H4 (cell line): ENCODE results near the gene YRDC. TPM values are rescaled to one million over a fixed set of nuclear protein-coding genes. Genes with fewer than 3 reads are reported as not detected.

Experiments used
- DNase-seq: peaks from one replicate; pipeline ENCODE4 v3.0.0-alpha.2; 2015; ENCODE audit warnings: low spot score
- total RNA-seq: library from RNA; depleted of rRNA; stranded (reverse); fragments of >200 nt; shearing (Covaris generic); gene quantifications from 2 replicates; pipeline ENCODE4 v1.2.3, GENCODE V29; 2014; rRNA removed

YRDC gene, protein sequence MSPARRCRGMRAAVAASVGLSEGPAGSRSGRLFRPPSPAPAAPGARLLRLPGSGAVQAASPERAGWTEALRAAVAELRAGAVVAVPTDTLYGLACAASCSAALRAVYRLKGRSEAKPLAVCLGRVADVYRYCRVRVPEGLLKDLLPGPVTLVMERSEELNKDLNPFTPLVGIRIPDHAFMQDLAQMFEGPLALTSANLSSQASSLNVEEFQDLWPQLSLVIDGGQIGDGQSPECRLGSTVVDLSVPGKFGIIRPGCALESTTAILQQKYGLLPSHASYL
- total RNA-seq, result 29.2 and 32.7 TPM in 2 replicates

DNA sequence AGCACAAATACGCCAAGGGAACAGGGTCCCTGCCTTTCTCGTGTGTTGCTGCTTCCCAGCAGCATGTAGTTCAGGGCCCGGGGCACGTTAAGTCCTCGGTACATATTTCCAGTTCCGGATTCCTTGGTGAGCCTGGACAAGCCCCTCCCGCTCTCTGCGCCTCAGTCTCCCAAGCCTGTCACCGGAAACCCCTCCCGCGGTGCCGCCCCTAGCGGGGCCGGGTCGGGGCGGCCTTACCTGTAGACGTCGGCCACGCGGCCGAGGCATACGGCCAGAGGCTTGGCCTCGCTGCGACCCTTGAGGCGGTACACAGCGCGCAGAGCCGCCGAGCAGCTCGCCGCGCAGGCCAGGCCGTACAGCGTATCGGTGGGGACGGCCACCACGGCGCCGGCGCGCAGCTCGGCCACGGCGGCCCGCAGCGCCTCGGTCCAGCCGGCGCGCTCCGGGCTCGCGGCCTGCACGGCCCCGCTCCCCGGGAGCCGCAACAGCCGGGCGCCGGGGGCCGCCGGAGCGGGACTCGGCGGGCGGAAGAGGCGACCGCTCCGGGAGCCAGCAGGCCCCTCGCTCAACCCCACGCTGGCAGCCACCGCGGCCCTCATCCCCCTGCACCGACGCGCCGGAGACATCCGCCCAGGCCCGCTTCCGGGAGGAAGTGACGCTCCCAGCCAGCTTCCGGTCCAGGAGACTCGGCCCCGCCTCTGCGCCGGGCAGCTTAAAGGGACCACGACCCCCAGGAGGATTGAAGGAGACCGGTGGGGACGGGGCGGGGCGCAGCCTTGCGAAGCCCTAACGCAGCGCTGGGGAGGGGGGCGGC, at the start of gene YRDC, which contains the start of gene C1orf122:
YRDC (minus strand) TSS at position 654 of the 814 bp plus-strand sequence; CDS start at position 626, 28 bp downstream.
C1orf122 (plus strand) TSS at position 236 of the 814 bp plus-strand sequence. CDS start 615 bp downstream, outside the sequence.
- DNase-seq, result peak; percentile 89

DNA sequence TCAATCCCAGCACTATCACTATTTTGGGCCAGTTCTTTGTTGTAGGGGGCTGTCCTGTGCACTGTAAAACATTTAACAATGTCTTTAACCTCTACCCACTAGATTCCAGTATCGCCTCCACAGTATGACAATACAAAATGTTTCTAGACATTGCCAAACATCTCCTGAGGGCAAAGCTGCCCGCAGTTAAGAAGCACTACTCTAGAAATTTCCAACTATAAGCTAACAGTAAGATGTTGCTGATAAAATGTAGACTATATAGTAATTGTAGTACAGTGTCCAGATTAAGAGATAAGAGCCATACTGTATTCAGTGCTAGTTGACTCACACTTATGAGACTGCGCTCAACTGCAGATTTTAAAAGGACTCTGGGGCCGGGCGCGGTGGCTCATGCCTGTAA, 46.4 kb upstream of the YRDC start:
- no peak for DNase-seq

DNA sequence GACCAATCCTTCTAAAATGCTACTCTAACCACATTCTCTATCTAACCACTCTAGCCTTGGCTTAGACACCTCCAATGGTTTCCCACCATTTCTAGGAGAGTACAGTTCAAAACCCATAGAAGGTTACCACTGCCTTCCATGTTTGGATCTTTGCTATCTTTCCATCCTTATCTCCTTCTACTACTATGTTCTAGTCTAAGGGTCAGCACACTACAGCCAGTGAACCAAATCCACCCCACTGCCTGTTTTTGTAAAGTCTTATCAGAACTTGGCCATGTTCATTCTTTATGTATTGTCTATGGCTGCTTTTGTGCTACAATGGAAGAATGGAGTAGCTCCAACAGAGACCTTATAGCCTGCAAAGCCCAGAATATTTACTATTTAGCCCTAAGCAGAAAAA, 45.1 kb upstream of the YRDC start:
- DNase-seq, result no peak

DNA sequence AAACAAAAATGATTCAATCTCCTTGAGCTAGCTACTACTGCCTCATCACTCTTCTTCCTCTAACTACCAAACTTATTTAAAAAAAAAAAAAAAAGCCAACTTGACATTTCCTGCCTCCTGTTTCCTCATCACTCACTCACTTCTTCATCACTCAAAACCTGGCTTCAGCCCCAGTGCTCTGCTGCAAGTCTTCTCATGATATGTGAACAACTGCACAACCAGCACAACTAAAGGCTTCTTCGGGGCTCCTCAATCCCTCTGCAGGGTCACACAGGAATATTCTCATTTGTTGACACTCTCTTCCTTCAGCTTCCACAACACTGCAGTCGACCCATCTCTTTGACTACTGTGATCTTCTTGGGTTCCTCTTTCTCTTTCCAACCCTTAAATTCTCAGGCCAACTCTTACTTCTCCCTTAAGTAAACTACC, 43.8 kb upstream of the YRDC start:
- no peak for DNase-seq

DNA sequence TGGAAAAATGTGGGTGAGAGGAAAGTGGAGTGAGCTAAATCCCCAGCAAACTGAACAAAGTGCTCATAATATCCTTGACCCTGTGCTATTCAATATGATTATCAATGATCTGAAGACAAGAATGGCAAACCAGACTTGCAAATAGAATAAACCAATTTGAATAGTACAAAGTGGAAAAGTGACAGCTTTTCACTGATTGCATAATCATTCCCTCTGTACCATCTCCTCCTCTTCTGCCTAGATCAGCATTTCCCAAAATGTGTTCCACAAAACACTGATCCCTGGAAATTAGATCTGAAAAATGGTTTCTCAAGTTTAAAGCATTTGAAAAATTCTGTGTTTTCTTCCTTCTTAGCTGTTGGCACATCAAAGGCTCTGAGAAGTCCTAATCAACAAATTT, 43.3 kb upstream of the YRDC start:
- no peak for DNase-seq

DNA sequence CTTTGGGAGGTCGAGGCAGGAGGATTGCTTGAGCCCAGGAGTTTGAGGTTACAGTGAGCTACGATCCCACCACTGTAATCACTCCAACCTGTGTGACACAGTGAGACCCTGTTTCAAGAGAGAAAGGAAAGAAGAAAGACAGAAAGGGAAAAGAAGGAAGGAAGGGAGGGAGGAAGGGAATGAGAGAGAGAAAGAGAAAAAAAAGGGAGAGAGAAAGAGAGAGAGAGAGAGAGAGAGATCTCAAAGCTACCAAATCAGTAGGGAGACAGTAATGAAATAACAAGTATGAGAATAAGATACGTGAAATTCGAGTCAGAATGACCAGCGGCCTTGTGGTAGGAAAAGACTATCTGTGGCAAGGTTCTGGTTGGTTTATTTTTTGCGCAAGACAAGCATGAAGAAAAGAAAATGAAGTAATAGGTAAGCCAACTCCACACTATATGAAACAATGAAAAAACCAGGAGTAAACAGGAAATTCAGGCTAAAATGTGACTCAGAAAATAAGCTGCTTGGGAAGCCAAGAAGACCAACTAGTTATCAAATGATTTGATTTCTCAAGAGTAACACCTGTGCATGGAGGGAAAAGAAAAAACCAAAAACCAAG, 42.4 kb upstream of the YRDC start:
- DNase-seq, result peak; percentile 38

DNA sequence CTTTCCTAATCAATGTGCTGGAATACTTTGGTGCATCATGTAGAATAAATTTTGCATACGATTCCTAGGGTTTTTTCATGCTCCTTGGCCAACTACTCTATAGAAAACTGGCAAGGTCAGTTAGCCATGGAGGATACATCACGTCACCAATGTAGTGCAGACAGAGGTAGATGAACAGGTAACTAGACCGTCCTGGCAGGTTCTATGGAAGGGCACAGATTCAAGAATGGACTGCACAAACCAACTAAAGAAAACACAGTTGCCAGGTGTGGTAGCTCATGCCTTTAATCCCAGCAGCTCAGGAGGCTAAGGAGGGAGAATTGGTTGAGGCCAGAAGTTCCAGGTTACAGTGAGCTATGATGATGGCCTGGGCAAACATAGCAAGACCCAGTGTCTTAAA, 41.5 kb upstream of the YRDC start:
- no peak for DNase-seq

DNA sequence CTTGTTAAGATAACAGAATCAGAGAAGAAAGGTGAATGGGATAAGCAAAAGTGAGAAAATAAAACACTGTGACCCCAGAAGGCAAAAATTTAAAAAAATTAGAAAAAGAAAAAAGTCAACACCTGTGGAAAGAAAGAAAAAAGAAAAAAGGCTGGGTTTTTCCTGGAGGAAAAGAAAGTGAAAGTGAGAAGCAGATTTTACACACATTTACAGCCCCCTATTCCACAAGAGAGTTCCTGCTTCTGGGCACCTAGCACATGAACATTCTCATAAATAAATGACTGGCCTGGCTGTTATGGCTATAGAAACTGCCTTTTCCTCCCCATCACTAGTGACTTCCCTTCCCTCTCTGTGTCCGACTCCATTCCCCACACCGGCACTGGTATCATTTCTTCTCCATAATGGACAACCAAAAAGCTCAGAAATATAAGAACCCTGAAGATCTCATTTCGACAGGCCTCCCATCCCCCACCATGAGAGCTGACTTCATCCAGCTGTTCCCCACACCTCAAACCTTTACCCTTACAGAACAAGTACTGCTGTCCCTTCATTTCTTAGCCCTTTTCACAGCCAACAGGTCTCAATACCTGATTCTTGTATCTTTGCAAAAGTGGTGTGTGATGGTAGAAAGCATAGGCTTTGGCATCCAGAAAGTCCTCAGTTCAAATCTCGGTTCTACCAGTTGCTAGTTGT, 38.8 kb upstream of the YRDC start:
- no peak for DNase-seq

DNA sequence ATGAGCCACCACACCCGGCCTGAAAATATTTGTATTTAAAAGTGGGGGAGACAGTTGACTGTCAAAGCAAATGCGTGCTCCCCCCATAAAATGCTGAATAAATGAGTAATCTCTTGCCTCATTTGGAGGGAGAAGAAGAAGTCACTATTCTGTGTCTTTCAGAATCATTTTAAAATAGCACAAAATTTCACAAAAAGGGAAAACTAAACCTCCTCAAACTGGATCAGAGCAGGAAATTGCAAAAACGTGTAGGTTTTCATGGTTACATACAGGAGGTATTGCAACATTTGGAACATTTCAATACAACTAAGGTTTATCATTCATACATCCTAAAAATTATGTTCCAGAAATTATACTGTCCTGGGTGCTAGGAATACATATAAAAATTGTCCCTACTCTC, 37.8 kb upstream of the YRDC start:
- no peak for DNase-seq

DNA sequence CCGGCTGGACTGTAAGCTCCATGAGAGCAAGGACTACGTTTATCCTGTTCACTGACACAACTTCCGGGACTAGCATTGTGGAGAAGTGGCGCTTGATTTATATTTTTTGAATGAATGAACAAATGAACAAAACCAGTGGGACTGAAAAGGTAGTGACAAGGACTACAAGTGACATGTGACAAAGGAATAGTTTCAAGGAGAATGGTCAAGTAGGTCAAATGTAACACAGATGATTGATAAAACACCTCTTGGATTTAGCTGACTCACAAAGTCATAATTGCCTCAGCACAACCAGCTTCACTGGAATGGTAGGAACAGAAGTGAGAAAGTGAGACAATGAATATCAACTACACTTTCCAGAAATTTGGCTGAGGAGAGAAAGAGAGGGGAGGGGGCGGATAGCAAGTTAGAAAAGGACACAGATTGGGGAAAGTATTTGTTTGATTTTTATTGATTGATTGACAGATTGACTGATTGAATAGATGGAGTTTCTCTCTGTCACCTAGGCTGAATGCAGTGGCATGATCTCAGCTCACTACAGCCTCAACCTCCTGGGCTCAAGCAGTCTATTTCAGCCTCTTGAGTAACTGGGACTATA, 37.1 kb upstream of the YRDC start:
- DNase-seq, result no peak

DNA sequence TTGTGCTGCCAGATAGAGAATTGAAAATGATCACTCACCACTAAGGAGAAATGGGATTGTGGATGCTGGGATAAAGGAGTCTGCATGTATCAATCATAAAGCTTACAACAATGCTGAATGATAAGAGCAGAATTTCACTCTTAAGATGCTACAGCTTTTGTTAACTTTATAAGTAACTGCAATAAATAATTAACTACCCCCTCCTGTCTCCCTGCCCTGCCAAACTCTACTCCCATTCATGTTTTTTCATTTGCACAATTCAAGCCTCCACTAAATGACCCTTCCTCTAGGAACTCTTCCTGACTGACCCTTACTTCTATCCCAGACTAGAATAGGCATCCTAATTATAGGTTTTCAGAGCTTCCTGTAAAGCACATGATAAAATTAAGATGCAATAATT, 36.5 kb upstream of the YRDC start:
- no peak for DNase-seq

DNA sequence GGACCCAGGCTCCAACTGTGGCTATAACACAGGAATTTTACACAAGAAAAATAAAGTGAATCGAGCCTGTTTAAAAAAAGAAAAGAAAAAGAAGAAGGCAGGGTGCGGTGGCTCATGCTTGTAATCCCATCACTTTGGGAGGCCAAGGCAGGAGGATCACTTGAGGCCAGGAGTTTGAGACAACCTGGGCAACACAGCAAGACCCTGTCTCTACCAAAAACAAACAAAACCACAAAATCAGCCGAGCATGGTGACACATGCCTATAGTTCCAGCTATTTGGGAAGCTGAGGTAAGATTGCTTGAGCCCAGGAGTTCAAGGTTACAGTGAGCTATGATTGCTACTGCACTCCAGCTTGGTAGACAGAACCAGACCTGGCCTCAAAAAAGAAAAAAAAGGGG, 33.6 kb upstream of the YRDC start:
- DNase-seq, result no peak

DNA sequence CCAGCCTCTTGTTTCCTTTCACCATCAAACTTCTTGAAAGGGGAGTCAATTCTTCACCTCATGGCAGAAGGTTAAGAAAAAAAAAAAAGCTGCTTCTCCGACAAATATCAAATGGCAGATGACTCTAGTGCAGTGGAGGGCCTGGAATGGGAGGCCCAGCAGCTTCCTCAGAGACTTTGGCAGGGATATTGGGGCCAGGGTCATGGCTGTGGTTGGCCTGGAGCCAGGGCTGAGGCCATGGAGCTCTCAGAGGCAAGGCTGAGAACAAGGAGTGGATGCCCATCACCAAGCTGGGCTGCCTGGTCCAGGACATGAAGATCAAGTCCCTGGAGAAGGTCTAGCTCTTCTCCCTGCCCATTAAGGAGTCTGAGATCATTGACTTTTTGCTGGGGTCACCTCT, 32.7 kb upstream of the YRDC start:
- no peak for DNase-seq

DNA sequence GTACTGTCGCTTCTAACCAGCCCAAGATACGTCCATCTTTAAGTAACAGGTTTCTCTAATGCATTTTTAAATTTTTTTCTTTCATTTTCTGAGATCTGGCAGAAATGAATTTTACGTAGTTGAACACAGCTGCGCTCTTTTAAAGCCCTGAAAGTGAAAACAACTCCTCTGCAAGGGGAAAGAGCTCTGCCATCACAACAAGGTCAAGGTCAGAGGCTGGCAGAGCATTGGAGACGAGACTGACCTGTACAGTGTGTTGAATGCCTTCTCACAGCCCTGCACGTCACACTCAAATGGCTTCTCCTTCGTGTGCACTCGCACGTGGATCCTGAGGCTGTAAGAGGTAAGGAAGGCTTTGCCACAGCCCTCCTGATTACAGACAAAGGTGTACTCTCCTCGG, 31.7 kb upstream of the YRDC start:
- DNase-seq, result no peak

DNA sequence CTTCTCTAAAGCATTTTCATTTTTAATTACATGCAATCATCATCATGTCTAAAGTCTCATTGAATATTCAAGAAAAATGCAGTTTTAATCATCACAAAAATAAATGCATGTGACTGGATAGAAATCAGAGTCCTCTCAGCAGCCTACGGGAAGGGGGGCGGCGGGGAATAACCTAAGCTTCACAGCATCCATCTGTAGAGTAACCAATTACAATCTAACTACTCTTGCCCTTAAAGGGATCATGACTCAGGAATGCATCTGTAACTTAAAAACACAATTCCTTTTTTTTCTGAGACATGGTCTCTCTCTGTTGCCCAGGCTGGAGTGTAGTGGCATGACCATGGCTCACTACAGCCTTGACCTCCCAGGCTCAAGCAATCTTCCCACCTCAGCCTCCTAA, 28.8 kb upstream of the YRDC start:
- DNase-seq, result no peak

DNA sequence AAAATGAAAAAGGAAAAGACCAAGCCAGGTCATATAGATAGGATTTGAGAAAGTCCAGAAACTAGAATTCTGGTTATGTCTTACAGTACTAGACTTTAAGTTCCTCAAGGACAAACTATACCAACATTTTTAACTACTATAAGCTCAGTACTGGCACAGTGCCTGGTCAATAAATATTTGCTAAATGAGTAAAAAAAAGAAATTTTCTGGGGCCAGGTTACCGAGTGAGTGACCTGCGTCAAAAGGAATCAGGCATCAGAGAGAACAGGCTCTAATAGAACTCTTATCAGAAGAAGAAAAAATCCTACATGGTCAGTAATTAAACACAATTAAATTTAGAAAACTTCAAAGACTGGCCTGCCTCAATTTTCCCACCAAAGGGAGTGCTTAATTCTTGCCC, 23.8 kb upstream of the YRDC start:
- DNase-seq, result no peak

DNA sequence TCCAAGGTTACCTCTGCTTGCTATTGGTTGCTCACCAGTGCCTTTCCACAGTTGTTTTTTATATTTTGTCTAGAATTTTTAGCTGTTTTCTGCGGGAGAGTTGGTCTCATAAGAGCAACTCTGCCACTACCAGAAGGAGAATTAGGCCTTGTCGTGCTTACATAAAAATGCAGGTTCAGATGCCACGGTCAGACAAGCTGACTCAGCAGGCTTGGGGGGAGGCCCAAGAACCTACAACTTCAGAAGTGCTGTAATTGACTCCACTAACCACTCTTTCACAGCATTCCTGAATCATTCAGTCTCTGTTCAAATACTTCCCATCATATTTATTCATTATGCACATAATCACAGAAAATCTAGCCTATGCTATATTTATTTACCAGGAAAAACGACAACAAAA, 23.1 kb upstream of the YRDC start:
- no peak for DNase-seq

DNA sequence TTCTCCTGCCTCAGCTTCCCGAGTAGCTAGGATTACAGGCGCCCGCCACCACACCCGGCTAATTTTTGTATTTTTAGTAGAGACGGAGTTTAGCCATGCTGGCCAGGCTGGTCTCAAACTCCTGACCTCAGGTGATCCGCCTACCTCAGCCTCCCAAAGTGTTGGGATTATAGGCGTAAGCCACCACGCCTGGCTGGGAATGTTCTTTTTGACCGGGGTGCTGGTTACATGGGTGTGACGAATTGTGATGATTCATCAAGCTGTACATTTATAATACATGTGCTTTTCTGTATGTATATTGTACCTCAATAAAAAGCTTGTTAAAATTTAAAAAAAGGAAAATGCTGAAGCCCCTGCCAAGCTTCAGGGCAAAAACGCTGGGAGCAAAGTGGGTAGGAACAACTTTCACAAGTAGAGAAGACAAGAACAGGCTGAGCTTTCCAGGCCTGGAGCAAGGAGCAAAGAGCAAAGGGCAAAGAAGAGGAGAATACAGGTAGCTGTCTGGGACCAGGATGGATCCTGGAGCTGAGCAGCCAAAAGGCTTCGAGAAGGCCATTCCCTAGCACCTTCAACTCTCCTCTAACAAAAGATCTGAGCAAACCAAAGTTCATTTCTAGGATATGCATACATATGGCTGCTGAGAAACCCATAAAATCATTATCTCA, 20.5 kb upstream of the YRDC start:
- no peak for DNase-seq

DNA sequence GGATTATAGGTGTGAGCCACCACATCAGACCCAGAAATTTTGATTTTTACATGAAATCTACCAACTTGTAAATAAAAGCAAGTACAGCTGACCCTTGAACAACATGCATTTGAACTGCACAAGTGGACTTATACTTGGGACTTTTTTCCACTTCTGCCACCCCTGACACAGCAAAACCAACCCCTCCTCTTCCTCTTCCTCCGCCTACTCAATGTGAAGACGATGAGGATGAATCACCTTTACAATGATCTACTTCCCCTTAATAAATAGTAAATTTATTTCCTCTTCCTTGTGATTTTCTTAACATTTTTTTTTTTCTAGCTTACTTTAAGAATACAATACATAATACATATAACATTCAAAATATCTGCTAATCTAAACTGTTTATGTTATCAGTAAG, 17.5 kb upstream of the YRDC start:
- no peak for DNase-seq

DNA sequence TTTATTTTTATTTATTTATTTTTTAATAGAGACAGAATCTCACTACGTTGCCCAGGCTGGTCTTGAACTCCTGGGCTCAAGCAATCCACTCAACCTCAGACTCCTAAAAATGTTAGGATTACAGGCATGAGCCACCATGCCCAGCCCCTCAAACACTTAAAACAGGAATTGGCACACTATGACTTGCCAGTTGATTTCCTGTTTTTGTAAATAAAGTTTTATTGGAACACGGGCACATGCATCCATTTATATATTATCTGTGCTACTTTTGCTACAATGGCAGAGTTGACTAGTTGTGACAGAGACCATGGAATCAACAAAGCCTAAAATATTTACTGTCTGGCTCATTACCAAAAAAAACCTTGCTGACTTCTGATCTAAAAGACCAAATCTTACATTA, 16.0 kb upstream of the YRDC start:
- no peak for DNase-seq
